Karpas-422 (cell line): ENCODE measurements around the gene NAB1. TPM values are rescaled to one million over a fixed set of nuclear protein-coding genes. Genes with fewer than 3 reads are reported as not detected.

Experiments
- DNase-seq: peaks from one replicate; pipeline ENCODE4 v3.0.0-alpha.2; 2015
- H2AFZ ChIP-seq: fragments of 200-600 bp; sonication (generic); 2 replicates; pipeline ENCODE4 v1.6.1; 2014; ENCODE audit warnings: antibody characterized with exemption, low read length, mixed read lengths
- H3K27ac ChIP-seq: fragments of 200-600 bp; sonication (generic); 2 replicates; pipeline ENCODE4 v1.5.1; 2014; ENCODE audit warnings: mild to moderate bottlenecking, low read length, moderate library complexity
- H3K27me3 ChIP-seq: fragments of 200-600 bp; sonication (generic); 2 replicates; pipeline ENCODE4 v1.6.1; 2014; ENCODE audit warnings: low read length, mixed read lengths
- H3K36me3 ChIP-seq: fragments of 200-600 bp; sonication (generic); 2 replicates; pipeline ENCODE4 v1.6.1; 2014; ENCODE audit warnings: low read length, mixed read lengths; ENCODE audit not compliant: insufficient read depth
- H3K4me1 ChIP-seq: fragments of 200-600 bp; sonication (generic); 2 replicates; pipeline ENCODE4 v1.6.1; 2014; ENCODE audit warnings: mild to moderate bottlenecking, low read length, mixed read lengths
- H3K4me2 ChIP-seq: fragments of 200-600 bp; sonication (generic); 2 replicates; pipeline ENCODE4 v1.6.1; 2014; ENCODE audit warnings: low read length, low read depth, mild to moderate bottlenecking; ENCODE audit not compliant: poor library complexity, severe bottlenecking
- H3K4me3 ChIP-seq: fragments of 200-600 bp; sonication (generic); 2 replicates; pipeline ENCODE4 v1.5.1; 2014; ENCODE audit warnings: mild to moderate bottlenecking, antibody characterized with exemption, low read length, mixed read lengths
- H3K79me2 ChIP-seq: fragments of 200-600 bp; sonication (generic); 2 replicates; pipeline ENCODE4 v1.6.1; 2014; ENCODE audit warnings: mild to moderate bottlenecking, low read length, mixed read lengths
- H3K9ac ChIP-seq: fragments of 200-600 bp; sonication (generic); 2 replicates; pipeline ENCODE4 v1.6.0; 2014; ENCODE audit warnings: low read length
- H3K9me2 ChIP-seq: fragments of 200-600 bp; sonication (generic), shearing (Covaris generic); replicated peaks from 2 replicates; pipeline ENCODE4 v1.6.0; 2014; ENCODE audit warnings: mild to moderate bottlenecking, low read length, moderate library complexity; ENCODE audit not compliant: insufficient read depth
- H3K9me3 ChIP-seq: fragments of 300-700, 200-600 bp; sonication (generic); 2 replicates; pipeline ENCODE4 v1.6.1; 2014; ENCODE audit warnings: low read length, mixed read lengths
- H4K20me1 ChIP-seq: fragments of 200-600 bp; sonication (generic); 2 replicates; pipeline ENCODE4 v1.6.1; 2014; ENCODE audit warnings: mild to moderate bottlenecking, antibody characterized with exemption, low read length, low read depth; ENCODE audit not compliant: insufficient read depth
- total RNA-seq: library from RNA; depleted of rRNA; stranded (reverse); fragments of >200 nt; shearing (Covaris generic); gene quantifications from 2 replicates; pipeline ENCODE4 v1.2.3, GENCODE V29; 2014; ENCODE audit warnings: low replicate concordance

NAB1 gene
- total RNA-seq, 1 experiment from 2014 or later, result 19.6 TPM

DNA sequence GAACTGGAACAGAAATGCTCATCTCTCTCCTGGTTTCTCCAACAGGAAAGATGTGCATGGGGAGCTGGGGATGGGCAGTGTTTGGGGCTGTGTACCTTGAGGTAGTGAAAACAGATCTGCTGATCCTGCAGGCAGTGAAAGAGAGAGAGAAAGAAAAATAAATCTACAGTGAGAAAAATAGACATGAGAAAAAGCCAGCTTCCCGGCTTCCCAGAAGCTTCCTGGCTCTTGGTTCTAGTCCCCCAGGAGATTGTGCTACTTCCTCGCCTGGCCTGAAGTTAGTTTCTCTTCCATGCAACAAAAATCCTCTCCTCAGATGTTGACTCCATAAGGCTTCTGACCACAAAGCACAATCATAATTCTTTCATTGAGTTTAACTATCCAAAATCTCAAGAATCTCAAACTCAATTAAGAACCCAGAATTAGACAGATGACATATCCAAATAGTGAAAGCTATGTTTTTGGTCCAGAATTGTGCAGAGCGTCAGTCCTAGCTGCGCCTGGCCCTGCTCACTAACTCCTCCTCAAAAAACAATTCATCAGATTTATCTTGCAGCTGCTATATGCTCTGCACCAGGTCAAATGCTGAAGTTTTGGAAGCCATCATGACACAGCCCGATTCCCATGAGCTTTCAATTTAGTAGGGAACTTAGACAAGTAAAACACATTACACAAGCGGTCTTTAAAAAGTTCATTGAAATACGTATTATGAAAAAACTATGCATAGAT, 20.1 kb upstream of the NAB1 start:
- Histone ChIP-seq H3K36me3 (no peaks in the 10 kb centered on the region), H3K9me2 (no peaks in the 10 kb centered on the region), H3K27me3 (no peaks in the 10 kb centered on the region), H3K79me2 (no peaks in the 10 kb centered on the region), H3K9ac (no peak overlapping the region), H3K4me1 (peaks cover 15% of the 10 kb centered on the region), H3K4me3 (no peak overlapping the region), H4K20me1 (no peaks in the 10 kb centered on the region), H2AFZ (peak overlapping the region; percentile 80; the same call in 1 of the 2 replicates), H3K27ac (no peak overlapping the region), H3K4me2 (no peak overlapping the region), H3K9me3 (no peaks in the 10 kb centered on the region)
- DNase-seq, result no peak

GRCh38 chr2:190634381-190634780, 14.5 kb upstream of the NAB1 start:
- Histone ChIP-seq H3K4me1 (peaks cover 14% of the 10 kb centered on the region), H4K20me1 (no peaks in the 10 kb centered on the region), H3K36me3 (no peaks in the 10 kb centered on the region), H3K27ac (no peak overlapping the region), H3K9ac (no peak overlapping the region), H3K4me3 (no peak overlapping the region), H3K9me2 (no peaks in the 10 kb centered on the region), H3K79me2 (no peaks in the 10 kb centered on the region), H3K4me2 (no peak overlapping the region), H2AFZ (no peak overlapping the region), H3K27me3 (no peaks in the 10 kb centered on the region), H3K9me3 (no peaks in the 10 kb centered on the region)
- no peak for DNase-seq

GRCh38 chr2:190635781-190636180, 13.1 kb upstream of the NAB1 start:
- Histone ChIP-seq H3K9ac (no peak overlapping the region), H2AFZ (no peak overlapping the region), H4K20me1 (no peaks in the 10 kb centered on the region), H3K9me2 (no peaks in the 10 kb centered on the region), H3K27ac (no peak overlapping the region), H3K4me1 (peaks cover 14% of the 10 kb centered on the region), H3K4me2 (no peak overlapping the region), H3K79me2 (no peaks in the 10 kb centered on the region), H3K27me3 (no peaks in the 10 kb centered on the region), H3K9me3 (no peaks in the 10 kb centered on the region), H3K36me3 (no peaks in the 10 kb centered on the region), H3K4me3 (no peak overlapping the region)
- DNase-seq, result no peak

DNA sequence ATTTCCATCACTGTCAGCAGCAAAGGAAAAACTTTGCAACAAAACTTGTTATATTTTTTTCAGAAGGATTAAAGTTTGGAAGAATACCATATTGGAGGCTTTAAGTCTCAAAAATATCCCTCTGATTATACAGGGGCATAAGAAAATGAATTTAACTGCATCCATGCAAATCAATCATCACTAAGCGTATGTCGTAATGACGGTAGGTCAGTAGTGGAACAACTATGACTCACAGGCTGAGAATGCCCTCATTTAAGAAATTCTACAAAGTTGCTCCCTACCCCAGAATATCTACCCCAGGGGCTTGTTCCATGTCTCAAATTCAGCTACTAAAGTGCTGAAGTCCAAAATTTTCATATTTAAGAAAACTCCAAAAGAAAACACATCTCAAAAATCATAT, 12.5 kb upstream of the NAB1 start:
- H3K4me2 ChIP-seq, result no peak overlapping the region
- no peaks in the 10 kb centered on the region for H3K79me2 ChIP-seq
- no peaks in the 10 kb centered on the region for H3K27me3 ChIP-seq
- no peaks in the 10 kb centered on the region for H3K9me3 ChIP-seq
- H4K20me1 ChIP-seq, result no peaks in the 10 kb centered on the region
- no peak overlapping the region for H3K9ac ChIP-seq
- H3K36me3 ChIP-seq, result no peaks in the 10 kb centered on the region
- H3K4me3 ChIP-seq, result no peak overlapping the region
- no peak overlapping the region for H2AFZ ChIP-seq
- DNase-seq, result no peak
- no peaks in the 10 kb centered on the region for H3K9me2 ChIP-seq
- peaks cover 14% of the 10 kb centered on the region for H3K4me1 ChIP-seq
- H3K27ac ChIP-seq, result no peak overlapping the region

- Histone ChIP-seq H3K79me2 (no peaks in the 10 kb centered on the region), H3K9ac (0 out of 2 replicates have a peak overlapping the region, but pooled peaks have one; percentile 15), H3K27ac (no peak overlapping the region), H3K4me3 (no peak overlapping the region), H3K4me2 (no peak overlapping the region), H4K20me1 (no peaks in the 10 kb centered on the region), H3K27me3 (no peaks in the 10 kb centered on the region), H3K9me2 (no peaks in the 10 kb centered on the region), H3K36me3 (no peaks in the 10 kb centered on the region), H3K9me3 (no peaks in the 10 kb centered on the region), H3K4me1 (peaks cover 14% of the 10 kb centered on the region), H2AFZ (0 out of 2 replicates have a peak overlapping the region, but pooled peaks have one; percentile 44)
- DNase-seq, result no peak
Observed at GRCh38 chr2:190637281-190637734, 11.6 kb upstream of the NAB1 start.

DNA sequence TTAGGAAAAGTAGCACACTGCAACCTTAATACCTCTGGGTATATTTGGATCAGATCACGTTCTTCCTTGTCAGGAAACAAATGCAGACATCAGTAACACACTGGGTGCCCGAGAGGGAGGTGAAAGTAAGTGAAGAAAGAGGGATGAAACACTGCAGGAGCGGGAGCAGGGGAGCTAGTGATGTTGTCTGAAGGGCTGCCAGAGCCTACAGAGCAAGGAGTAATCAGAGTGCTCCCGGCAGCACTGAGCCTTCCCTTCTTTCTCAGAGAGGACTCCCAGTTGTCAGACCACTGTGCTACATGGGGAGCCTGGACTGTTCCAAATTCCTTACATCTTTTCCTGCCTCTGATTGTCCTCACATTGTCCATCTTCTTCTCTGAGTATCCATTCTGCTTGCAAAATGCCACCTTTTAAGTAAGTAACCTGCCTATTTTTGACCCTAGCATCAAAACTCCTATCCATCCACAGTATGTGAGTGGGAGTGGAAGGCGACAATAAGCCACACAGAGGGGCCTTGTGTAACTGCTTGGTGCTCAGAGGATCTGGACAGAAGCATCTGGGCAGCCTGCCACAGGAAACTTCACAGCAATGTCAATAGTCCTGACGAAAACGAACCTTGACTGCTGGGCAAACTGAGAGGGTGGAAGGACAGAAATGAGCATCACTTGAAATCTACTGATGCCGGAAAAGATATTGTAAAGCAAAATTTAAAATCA, 10.8 kb upstream of the NAB1 start:
- Histone ChIP-seq H3K36me3 (no peaks in the 10 kb centered on the region), H2AFZ (peak overlapping the region; percentile 44; the same call in 1 of the 2 replicates), H3K4me2 (no peak overlapping the region), H3K79me2 (no peaks in the 10 kb centered on the region), H3K4me3 (no peak overlapping the region), H3K27ac (no peak overlapping the region), H3K9me2 (no peaks in the 10 kb centered on the region), H3K27me3 (no peaks in the 10 kb centered on the region), H3K4me1 (peaks cover 14% of the 10 kb centered on the region), H3K9ac (no peak overlapping the region), H3K9me3 (no peaks in the 10 kb centered on the region), H4K20me1 (no peaks in the 10 kb centered on the region)
- no peak for DNase-seq

GRCh38 chr2:190640117-190640516, 8.8 kb upstream of the NAB1 start:
- Histone ChIP-seq H3K4me1 (peaks cover 14% of the 10 kb centered on the region), H3K9me3 (no peaks in the 10 kb centered on the region), H3K79me2 (no peaks in the 10 kb centered on the region), H3K9ac (no peak overlapping the region), H4K20me1 (no peaks in the 10 kb centered on the region), H3K4me2 (no peak overlapping the region), H3K27me3 (no peaks in the 10 kb centered on the region), H3K27ac (no peak overlapping the region), H2AFZ (no peak overlapping the region), H3K4me3 (no peak overlapping the region), H3K36me3 (no peaks in the 10 kb centered on the region), H3K9me2 (no peaks in the 10 kb centered on the region)
- no peak for DNase-seq

GRCh38 chr2:190641469-190641868, 7.4 kb upstream of the NAB1 start:
- Histone ChIP-seq H3K79me2 (no peaks in the 10 kb centered on the region), H3K4me2 (no peak overlapping the region), H3K27me3 (no peaks in the 10 kb centered on the region), H4K20me1 (no peaks in the 10 kb centered on the region), H3K9ac (no peak overlapping the region), H3K4me3 (no peak overlapping the region), H2AFZ (no peak overlapping the region), H3K9me3 (no peaks in the 10 kb centered on the region), H3K9me2 (no peaks in the 10 kb centered on the region), H3K4me1 (peaks cover 14% of the 10 kb centered on the region), H3K36me3 (no peaks in the 10 kb centered on the region), H3K27ac (no peak overlapping the region)
- DNase-seq, result no peak
